ENCODE data around the gene AKAP8L.

AKAP8L gene

DNA sequence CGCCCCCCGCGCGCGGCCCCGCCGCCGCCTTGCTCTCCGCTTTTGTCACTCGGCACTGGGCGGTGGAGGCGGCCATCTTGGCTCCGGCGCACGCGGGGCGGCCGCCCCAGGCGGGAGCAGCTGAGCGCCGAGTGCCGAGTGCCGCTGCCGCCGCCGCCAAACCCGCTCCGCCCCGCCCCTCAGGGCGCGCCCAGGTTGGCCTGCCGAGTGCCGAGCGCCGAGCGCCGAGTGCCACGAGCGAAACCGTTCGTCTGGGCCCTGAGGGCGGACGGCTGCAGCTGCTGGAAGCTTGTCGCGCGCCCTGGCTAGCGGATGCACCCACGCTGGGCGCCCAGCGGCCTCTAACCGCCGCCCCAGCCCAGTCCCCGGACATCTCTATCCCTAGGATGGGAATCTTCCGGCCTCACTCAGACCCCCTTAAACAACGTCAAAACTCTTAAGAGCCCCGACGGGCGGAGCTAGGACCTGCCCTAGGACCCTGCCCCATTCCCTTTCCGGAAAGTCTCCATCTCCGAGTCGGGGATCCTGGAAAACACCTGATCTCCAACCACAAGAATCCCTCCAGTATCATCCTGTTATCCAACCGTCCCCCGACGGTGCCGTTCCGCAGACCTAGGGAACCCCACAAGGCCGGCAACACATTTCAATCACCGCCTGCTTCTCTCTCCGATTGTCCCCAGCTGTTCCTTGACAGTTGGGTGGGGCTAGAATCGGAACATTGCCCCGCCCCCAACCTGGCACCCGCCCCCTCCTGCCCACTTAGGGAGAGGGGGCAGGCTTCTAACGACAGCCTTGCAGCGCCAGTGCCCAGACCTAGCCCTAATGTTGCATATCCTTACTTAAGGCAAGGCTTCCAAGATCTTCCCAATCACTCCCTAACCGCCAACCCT lies 14.1 kb upstream of the AKAP8L start:
- DNase-seq = peak; percentile 92

GRCh38 chr19:15432018-15432494 lies 13.3 kb upstream of the AKAP8L start:
- no peak for DNase-seq

DNA sequence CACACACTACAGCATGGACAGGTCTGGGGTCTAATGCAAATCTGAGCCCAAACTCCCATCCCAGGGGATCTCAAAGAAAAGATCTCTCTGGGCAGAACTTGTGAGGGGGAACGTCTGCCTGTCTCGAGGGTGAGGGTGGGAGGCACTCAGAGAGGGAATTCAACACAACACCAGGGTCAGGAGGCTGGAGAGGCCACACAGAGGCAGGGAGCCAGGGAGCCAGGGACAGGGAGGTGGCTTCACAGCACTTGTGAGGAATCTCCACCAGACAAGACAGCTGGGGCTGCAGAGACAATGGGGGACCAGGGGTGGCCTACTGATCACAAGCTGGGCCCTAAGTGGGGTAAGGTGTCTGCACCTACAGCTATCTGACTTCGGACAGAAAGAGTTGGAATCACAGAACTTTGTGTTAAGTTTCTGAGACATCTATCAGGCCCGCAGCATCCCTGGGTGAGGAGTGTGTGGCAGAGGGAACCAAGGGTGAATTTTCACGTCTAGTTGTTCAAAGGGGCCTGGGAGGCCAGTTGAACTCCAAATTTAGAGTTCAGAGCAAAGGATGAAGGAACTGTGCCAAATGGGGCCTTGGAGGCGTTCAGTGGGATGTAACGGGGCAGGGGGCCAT lies 12.7 kb upstream of the AKAP8L start:
- no peak for DNase-seq

- no peak for DNase-seq
These were observed 11.8 kb upstream of the AKAP8L start for GRCh38 chr19:15430526-15431120.

- DNase-seq = no peak
These were observed 11.2 kb upstream of the AKAP8L start for GRCh38 chr19:15429825-15430467.

DNA sequence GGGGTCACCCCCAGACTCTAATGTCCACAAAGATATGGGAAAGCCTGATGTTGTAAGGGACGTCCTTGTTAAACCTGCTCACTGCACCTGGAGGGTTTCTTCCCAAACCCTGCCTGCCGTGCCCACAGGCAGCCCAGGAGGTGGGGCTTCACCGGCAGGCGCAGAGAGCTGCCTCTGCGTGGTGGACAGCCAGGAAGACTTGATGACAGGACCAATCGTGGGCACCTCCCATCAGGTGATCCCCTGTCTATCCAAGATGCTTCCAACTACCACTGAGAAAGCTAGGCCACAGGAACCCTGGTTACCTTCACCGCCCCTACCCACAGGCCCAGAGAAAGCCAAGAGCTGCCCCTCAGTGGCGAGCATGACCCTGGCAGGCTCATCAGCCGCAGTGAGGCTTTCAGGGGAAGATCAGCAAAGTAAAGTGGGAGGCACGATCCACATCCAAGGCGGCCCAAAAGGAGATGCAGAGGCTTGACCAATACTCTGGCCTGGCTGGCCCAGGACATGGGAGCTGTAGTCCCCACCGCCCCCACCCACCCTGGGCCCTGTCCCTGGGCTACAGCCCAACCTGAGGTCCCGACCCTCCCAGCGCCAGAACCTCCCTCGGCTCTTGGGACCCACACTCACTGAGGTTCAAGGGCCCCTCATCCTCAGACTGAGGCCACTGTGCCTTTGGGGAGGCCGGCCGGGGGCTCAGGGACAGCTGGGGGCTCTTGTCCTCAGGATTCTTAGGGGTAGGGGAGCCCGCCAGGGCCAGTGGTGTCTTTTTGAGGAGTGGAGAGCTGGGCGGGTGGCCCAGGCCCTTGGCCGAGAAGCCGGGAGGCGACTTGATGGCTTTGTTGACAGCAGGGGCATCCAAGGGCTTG lies 10.4 kb upstream of the AKAP8L start:
- no peak for DNase-seq

- no peak for DNase-seq
These were observed 9.2 kb upstream of the AKAP8L start for GRCh38 chr19:15427991-15428471.

DNA sequence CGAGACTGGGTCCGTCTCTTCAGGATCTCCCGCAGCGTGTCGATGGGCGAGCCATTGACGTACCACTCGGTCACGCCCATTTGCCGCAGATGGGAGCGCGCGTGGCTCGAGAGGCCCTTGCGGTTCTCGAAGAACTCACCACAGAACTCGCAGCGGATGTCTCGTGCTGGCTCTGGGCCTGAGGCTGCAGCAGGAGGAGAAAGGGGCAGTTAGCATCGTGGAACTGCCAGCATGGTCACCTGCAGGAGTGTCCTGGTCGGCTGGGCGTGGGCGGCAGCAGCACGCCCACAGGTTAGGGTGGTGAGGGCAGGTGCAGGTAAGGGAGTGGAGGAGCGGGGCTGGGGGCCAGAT lies 8.5 kb upstream of the AKAP8L start:
- DNase-seq = no peak

DNA sequence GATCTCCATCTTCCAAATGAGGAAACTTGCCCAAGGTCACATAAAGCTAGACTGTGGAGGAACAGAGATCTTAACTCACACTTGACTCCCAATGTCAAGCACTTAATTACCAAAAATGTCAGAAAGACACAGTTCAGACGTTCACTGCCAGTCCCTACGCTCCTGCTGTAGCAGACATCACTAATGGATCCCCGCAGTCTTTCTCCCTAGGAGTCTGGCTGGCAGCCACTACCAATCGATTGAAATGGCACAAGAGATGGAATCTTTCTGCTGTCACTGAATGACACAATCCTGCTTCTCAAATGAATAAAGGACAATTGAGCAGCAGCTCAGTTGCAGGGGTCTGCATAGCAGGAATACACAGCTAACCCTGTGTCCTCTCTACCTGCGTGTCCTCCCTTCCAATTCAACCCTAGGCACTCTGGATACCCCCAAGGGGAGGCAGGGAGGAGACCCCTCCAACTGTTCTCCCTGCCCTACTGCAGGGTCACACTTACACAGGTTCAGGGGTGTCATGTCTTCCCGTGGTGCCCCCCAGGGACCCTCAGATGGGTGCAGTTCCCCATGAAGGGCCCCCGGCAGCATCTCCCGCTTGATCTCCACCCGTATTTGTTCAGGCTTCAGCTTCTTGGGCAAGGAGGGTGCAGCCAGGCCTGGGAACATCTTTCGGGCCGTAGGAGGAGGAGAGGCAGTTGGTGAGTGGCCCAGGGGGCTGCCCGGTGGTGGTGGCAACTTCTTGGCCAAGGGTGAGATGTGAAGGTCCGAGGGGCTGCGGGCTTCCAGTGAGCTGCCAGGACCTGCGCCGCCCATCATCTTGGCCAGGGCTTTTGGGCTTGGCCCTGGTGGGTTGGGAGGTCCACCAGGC lies 7.9 kb upstream of the AKAP8L start:
- no peak for DNase-seq

- no peak for DNase-seq
These were observed 6.6 kb upstream of the AKAP8L start for GRCh38 chr19:15425321-15425950.

DNA sequence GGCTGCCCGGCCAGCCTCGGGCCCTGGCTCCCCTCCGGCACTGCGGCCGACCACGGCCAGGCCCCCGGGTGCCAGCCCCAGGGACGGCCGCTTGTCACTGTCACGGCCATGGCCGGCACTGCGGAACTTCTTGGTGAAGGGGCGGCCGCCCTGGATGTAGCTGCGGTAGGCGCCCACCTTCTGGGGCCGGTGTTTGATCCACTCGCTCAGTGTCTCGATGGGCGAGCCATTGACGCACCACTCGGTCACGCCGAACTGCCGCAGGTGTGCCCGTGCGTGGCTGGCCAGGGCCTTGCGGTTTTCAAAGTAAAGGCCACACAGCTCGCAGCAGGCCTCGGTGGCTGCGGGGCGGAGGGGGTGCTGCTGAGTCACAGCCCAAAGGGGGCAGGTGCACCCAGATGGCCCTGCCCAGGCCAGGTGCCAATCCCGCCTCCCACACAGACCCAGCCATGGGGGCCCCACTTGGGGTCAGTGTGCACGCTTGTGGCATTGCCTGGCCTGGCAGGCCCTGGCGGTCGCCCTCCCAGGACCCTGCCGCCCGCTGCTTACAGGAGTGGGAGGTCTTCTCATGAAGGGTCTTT lies 6.0 kb upstream of the AKAP8L start:
- no peak for DNase-seq

GRCh38 chr19:15424121-15424520 lies 5.3 kb upstream of the AKAP8L start:
- no peak for DNase-seq

DNA sequence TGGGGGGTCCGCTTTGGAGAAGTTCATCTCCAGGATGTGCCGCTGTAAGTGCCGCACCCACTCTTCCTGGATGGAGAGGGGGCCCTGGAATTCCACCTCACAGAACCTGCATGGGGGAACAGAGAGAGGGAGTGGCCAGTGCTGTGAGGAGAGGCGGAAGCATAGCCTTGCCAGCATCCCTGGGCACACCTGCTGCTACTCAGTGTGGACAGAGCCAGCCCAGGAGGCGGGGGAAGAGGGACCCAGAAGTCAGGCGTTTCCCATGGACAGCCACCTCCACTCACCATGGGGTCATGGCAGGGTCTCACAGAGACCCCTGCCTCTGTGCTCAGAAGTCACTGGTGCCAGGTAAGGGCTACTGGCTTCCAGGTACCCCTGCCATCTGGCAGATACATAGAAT lies 4.3 kb upstream of the AKAP8L start:
- DNase-seq = no peak

GRCh38 chr19:15422296-15423075 lies 3.7 kb upstream of the AKAP8L start:
- no peak for DNase-seq

DNA sequence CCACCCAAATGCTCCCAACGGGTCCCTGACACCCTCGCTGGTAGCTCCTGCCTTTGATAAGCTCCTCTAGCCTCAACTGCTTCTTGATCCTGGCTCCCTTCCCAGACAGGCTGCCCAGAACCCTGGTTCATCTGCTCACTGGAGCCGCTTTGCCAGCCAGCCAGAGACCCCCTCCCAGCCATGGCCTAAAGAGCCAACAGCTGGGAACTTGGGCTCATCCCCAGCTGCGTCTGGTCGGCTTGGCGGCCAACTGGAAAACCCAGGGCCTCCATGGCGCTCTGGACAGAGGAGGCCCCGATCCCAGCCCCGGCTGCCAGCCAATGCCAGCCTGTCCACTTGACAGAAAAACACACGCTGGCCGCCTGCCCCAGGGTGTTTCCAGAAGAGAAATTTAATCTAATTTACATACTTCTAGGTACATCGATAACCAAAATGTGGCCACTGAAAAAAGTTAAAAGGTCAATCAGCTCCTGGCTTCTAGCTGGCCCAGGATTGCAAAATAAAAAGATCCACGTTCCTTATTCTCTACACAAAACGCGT lies 3.0 kb upstream of the AKAP8L start:
- DNase-seq = no peak

DNA sequence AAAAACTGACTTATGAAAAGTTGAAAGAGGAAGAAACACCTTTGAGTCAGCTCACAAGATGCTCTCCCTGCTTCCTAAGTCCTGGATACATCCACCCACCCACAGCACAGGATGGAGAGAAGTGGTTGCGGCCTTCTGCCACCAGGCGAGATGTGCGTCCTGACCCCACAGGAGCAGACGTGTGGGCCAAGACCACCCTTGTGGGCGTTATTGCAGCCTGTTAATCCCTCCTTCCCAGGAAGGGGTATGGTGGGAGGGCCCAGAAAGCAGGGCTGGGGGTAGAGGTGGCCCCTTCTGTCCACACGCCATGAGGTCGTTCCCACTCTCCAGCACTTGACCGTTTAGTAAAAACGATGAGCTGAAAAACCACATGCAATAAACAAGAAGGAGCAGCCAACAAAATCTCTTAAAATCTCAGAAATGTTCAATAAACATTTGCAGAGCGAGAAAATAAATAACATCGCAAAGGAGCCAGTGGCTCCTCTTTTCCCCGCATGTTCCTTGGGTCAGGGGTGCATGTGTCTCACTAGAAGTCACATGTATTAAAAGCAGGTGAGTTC lies 2.4 kb upstream of the AKAP8L start:
- DNase-seq = no peak

GRCh38 chr19:15419413-15420025 lies 731 bp upstream of the AKAP8L start:
- DNase-seq = no peak

GRCh38 chr19:15418231-15418578 lies 583 bp downstream of the AKAP8L start:
- DNase-seq = peak; percentile 83

DNA sequence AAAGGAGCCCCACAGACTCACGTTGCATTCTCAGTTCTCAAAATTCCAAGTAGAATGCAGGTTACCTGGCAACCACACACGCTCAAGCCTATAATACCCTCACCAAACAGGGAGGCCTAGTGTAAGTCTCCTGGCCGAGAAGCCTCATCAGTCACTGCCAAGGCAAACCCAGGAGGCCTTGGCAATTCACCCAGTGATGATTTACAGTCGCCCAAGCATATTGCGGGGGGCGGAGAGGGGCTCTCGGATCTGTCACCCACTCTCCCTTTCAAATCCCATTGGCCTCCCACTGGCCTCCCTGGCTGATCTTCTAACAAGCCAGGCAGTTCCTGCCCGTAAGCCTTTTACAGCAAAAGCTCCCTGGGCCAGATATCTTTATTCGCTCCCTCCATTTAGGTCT lies 1.1 kb downstream of the AKAP8L start:
- peak; percentile 39 for DNase-seq

Data from COR-L47 (cell line).